GM21447 (cell line): ENCODE data around the gene CYP2D6.
"Not testable (repeated sequence)": the region's sequence is repeated elsewhere in the genome, so short reads cannot be mapped to it uniquely, and the experiment has no call there.

Experiments used
- ATAC-seq: cut with Tn5 transposase; IDR thresholded peaks from one replicate; pipeline ENCODE4 v1.9.1; 2021; ENCODE audit not compliant: unreplicated experiment

CYP2D6 gene

GRCh38 chr22:42158456-42159132 lies 28.0 kb upstream of the CYP2D6 start:
- ATAC-seq: no peak

DNA sequence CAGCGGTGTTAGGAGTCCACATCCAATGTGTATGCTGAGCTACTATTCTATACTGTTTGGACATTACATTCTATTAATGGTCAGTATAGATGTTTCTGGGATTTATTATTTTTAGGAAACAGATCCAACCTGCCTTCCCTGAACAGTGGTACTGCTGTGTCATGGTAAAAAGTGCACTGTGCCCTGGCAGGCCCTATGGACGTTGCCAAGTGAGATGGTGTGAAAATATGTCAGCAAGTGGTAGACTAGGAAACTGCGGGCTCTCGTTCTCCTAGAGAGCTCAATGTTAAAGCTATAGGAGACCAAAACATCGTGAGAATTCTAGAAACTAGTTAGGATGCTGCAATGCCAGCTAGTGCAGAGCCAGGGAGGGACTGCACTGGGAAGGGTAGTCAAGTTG lies 26.0 kb upstream of the CYP2D6 start:
- ATAC-seq: no peak

GRCh38 chr22:42156121-42156520 lies 25.5 kb upstream of the CYP2D6 start:
- no peak for ATAC-seq

GRCh38 chr22:42155053-42155543 lies 24.5 kb upstream of the CYP2D6 start:
- no peak for ATAC-seq

GRCh38 chr22:42154293-42155052 lies 23.9 kb upstream of the CYP2D6 start:
- no peak for ATAC-seq

GRCh38 chr22:42152661-42153270 lies 22.2 kb upstream of the CYP2D6 start:
- ATAC-seq: no peak

DNA sequence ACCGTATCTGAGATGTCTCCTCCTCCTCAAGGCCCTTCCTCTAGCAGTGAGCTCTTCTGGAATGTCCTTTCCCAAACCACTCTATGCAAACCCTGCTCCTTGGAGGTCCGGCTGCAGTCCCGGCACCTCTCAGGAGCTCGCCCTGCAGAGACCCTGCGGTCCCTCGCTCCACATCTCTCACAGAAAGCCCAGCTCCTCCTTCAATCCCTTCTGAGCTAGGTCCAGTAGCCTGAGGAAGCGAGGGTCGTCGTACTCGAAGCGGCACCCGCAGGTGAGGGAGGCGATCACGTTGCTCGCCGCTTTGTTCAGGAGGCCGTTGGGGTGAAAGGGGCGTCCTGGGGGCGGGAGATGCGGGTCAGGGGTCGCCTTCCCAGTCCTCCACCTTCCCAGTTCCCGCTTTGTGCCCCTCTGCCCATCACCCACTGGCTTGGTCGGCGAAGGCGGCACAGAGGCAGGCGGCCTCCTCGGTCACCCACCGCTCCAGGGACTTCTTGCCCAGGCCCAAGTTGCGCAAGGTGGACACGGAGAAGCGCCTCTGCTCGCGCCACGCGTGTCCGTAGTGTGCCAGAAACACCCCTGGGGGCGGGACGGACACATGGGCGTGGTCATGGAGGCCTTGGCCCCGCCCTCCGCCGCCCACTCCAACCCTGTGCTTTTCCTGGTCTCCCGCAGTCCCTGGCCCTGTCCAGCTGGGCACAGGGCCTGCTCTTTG lies 21.5 kb upstream of the CYP2D6 start:
- no peak for ATAC-seq

- no peak for ATAC-seq
Observed at GRCh38 chr22:42150727-42151590, 20.3 kb upstream of the CYP2D6 start.

DNA sequence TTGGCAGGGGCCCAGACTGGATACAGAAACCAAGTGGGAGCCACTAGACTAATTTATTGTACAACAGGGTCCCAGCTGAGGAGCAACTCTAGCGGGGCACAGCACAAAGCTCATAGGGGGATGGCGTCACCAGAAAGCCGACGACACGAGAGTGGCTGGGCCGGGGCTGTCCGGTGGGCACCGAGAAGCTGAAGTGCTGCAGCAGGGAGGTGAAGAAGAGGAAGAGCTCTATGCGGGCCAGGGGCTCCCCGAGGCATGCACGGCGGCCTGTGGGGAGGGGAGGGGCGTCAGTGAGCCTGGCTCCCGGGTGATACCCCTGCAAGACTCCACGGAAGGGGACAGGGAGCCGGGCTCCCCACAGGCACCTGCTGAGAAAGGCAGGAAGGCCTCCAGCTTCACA lies 19.2 kb upstream of the CYP2D6 start:
- not testable (repeated sequence) for ATAC-seq

DNA sequence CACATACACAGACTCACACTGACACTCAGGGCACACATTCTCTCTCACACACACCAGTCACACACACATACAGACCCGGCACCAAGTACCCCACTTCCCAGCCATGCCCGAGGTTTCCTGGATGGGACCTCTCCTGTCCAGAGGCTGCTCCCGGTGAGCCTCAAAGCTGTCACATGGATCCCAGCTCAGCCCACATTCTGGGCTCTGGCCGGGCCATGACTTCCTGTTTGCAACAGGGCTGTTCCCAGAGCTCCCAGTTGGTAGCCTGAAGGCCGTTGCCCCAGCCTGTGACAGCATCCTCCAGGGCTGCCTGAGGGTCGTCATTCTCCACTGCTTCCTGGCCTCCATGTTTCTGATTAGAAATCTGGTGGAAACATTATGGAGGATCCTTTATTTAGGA lies 14.6 kb upstream of the CYP2D6 start:
- no peak for ATAC-seq

GRCh38 chr22:42143859-42144822 lies 13.5 kb upstream of the CYP2D6 start:
- ATAC-seq: not testable (repeated sequence)

DNA sequence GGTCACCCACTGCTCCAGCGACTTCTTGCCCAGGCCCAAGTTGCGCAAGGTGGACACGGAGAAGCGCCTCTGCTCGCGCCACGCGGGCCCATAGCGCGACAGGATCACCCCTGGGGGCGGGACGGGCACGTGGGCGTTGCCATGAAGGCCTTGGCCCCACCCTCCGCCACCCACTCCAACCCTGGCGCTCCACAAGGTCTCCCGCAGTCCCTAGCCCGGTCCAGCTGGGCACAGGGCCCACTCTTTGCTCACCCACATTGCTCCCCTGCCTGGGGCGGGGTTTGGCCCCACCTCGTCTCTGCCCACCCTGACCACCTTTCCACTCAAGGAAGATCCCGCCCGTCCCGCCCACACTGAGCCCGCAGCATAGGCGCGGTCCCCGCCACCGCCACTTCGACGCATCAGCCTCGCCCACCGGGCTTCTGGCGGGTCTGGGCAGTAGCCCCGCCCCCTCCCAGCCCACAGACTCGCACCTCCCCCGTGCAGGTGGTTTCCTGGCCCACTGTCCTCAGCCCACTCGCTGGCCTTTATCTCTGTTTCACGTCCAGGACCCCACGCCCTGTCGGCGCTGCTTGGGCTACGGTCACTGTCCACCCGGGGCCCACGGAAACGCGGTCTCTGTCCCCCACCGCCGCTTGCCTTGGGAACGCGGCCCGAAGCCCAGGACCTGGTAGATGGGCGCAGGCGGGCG lies 12.3 kb upstream of the CYP2D6 start:
- no peak for ATAC-seq

GRCh38 chr22:42141307-42142057 lies 10.9 kb upstream of the CYP2D6 start:
- ATAC-seq: not testable (repeated sequence)

DNA sequence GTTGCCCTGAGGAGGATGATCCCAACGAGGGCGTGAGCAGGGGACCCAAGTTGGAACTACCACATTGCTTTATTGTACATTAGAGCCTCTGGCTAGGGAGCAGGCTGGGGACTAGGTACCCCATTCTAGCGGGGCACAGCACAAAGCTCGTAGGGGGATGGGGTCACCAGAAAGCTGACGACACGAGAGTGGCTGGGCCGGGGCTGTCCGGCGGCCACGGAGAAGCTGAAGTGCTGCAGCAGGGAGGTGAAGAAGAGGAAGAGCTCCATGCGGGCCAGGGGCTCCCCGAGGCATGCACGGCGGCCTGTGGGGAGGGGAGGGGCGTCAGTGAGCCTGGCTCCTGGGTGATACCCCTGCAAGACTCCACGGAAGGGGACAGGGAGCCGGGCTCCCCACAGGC lies 9.5 kb upstream of the CYP2D6 start:
- ATAC-seq: not testable (repeated sequence)

DNA sequence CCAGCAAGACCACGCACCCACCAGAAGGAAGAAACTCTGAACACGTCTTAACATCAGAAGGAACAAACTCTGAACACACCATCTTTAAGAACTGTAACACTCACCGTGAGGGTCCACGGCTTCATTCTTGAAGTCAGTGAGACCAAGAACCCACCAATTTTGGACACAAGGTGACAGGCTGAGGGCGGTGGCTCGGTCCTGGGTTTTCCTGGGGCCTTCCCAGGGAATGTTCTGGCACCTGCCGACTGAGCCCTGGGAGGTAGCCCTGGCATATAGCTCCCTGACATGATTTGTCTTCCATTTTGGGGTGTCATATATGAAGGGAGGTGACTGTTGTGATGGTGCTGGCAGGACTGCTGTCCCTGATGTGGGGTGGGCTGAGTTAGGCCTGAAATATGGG lies 8.9 kb upstream of the CYP2D6 start:
- not testable (repeated sequence) for ATAC-seq

- no peak for ATAC-seq
Observed at GRCh38 chr22:42138972-42139371, 8.4 kb upstream of the CYP2D6 start.

- no peak for ATAC-seq
Observed at GRCh38 chr22:42138122-42138770, 7.6 kb upstream of the CYP2D6 start.
